H1 (cell line): ENCODE data around the gene APPL2. TPM values are rescaled to one million over a fixed set of nuclear protein-coding genes. Genes with fewer than 3 reads are reported as not detected.
A peak's percentile ranks its signal among the peaks of the same experiment; 100 is the strongest.

ENCODE experiments used
- HDAC6 ChIP-seq: IDR thresholded peaks from one replicate; pipeline ENCODE4 v1.7.1; 2012; ENCODE audit warnings: low read depth, mild to moderate bottlenecking, inconsistent platforms, low read length, moderate library complexity
- NANOG ChIP-seq: IDR thresholded peaks from 2 replicates; pipeline ENCODE4 v1.6.1; 2011; ENCODE audit warnings: low read length, low read depth, mild to moderate bottlenecking, inconsistent platforms; ENCODE audit not compliant: insufficient read depth, poor library complexity, severe bottlenecking
- RXRA ChIP-seq: IDR thresholded peaks from 2 replicates; pipeline ENCODE4 v1.6.1; 2011; ENCODE audit warnings: low read depth, mild to moderate bottlenecking, low read length, moderate library complexity; ENCODE audit not compliant: insufficient read depth
- TAF7 ChIP-seq: optimal IDR thresholded peaks from 2 replicates; pipeline ENCODE3; 2011; ENCODE audit warnings: low read depth, mild to moderate bottlenecking, inconsistent platforms, low read length, moderate library complexity, borderline replicate concordance
- TEAD4 ChIP-seq: IDR thresholded peaks from 2 replicates; pipeline ENCODE4 v1.6.1; 2012; ENCODE audit warnings: low read depth, low read length, inconsistent platforms, mixed read lengths
- polyA plus RNA-seq, 7 experiments: library from polyadenylated mRNA; depleted of rRNA in 3 of 7; stranded (reverse) in 5 of 7; unstranded in 2 of 7; fragments of >200 nt in 5 of 7; fragments of 200-250 nt in 2 of 7; gene quantifications; 1 replicate in 5 of 7; 2 replicates in 1 of 7; 4 replicates in 1 of 7; pipeline versions ENCODE4 v1.2.1 to v1.2.3, GENCODE V29; 2011 to 2013; ENCODE audit warnings: missing spikeins in 2 of 7, mixed read lengths in 2 of 7
- total RNA-seq: library from RNA; stranded (reverse); fragmentation: NEBNext Ultra II Directional; extraction: Animal tissue kit (Norgen Biotek cat#: 25700); gene quantifications from 2 replicates; pipeline ENCODE4 v1.2.1, GENCODE V29; 2021

APPL2 gene
- total and polyA plus RNA-seq, 2 of the 8 experiments (the other 6 are each of a cell fraction or from before 2014, with no cell fraction given): 8.9 to 22.9 TPM

DNA sequence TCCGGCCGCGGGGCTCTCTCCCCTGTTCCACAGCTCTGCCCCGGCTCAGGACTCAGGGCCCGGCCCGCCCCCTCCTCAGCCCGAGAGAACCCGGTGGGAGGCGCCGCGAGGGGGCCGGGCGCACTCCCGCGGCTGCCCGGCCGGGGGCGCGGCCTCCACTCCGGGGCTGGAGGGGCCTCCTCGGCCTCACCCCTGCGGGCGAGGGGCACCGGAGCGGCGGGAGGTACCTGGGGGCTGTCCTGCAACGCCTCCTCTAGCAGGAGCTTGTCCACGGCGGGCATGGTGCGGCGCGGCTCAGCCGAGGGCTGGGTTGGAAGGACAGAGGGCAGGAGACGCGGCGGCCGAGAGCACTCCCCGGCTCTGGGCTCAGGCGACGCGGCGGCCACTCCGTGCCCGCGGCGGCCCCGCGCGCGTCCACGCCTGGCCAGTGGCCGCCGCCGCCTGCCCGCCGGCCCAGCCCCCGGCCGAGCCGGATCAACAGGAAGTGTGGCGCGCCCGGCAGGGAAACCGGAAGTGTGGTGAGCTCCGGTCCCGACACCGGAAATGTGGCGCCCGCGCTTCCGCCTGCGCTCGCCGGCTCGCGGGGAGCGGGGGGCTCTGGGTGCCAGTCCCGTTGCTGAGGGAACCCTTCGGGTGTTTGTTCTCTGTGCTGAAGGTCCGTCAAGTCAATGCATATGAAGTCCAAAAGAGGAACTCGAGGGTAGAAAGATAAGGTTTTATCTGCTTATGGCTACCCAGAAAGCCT, at the start of gene APPL2 (continued):
- TF ChIP-seq NANOG (no peak), RXRA (no peak), HDAC6 (no peak), TEAD4 (no peak), TAF7 (peak; percentile 36)
